Suprapubic skin (tissue), 3 donors: ENCODE results near the gene C19orf12.

ENCODE experiments used
- CTCF ChIP-seq, 2 donors: fragments of 200-600 bp in 1 of 2; fragments of 450-650 bp in 1 of 2; sonication (generic) in 1 of 2; IDR thresholded peaks; one replicate each; pipeline ENCODE4 v1.5.1; 2016 to 2019; ENCODE audit warnings: antibody characterized with exemption in 2 of 2, mild to moderate bottlenecking in 1 of 2, moderate library complexity in 1 of 2
- EP300 ChIP-seq: sonication (generic); formaldehyde crosslinking; IDR thresholded peaks from one replicate; pipeline ENCODE4 v1.6.1; 2017; ENCODE audit warnings: antibody characterized with exemption

GRCh38 chr19:29737461-29738000 is 22.5 kb upstream of the C19orf12 start:
- TF ChIP-seq CTCF (IDR thresholded peaks at IDR 0.05) (no peak), EP300 (no peak)
